ENCODE results near the gene GALNT13.

Gene GALNT13

GRCh38 chr2:154046493-154046892, 174.8 kb downstream of the GALNT13 start:
- H3K27ac ChIP-seq: no peak overlapping the region
- TF ChIP-seq CTCF (IDR thresholded peaks at IDR 0.05) (no peak), ZFX (IDR thresholded peaks at IDR 0.05; ENCODE audit: borderline replicate concordance) (no peak)

GRCh38 chr2:154048905-154049304, 177.2 kb downstream of the GALNT13 start:
- H3K27ac ChIP-seq: no peak overlapping the region
- TF ChIP-seq ZFX (IDR thresholded peaks at IDR 0.05; ENCODE audit: borderline replicate concordance): no peak
- TF ChIP-seq CTCF (IDR thresholded peaks at IDR 0.05): no peak

GRCh38 chr2:154049561-154049960, 177.8 kb downstream of the GALNT13 start:
- no peak overlapping the region for H3K27ac ChIP-seq
- TF ChIP-seq ZFX (IDR thresholded peaks at IDR 0.05; ENCODE audit: borderline replicate concordance) (no peak), CTCF (IDR thresholded peaks at IDR 0.05) (no peak)

- H3K27ac ChIP-seq: no peak overlapping the region
- no peak for TF ChIP-seq ZFX (IDR thresholded peaks at IDR 0.05; ENCODE audit: borderline replicate concordance)
- no peak for TF ChIP-seq CTCF (IDR thresholded peaks at IDR 0.05)
Observed at GRCh38 chr2:154067124-154067523, 195.4 kb downstream of the GALNT13 start.

- no peak overlapping the region for H3K27ac ChIP-seq
- no peak for TF ChIP-seq ZFX (IDR thresholded peaks at IDR 0.05; ENCODE audit: borderline replicate concordance)
- TF ChIP-seq CTCF (IDR thresholded peaks at IDR 0.05): no peak
Observed at GRCh38 chr2:154078926-154079325, 207.2 kb downstream of the GALNT13 start.

- no peak for TF ChIP-seq CTCF (IDR thresholded peaks at IDR 0.05)
- TF ChIP-seq ZFX (IDR thresholded peaks at IDR 0.05; ENCODE audit: borderline replicate concordance): no peak
- no peak overlapping the region for H3K27ac ChIP-seq
Observed at GRCh38 chr2:154092571-154092970, 220.8 kb downstream of the GALNT13 start.

- TF ChIP-seq CTCF (IDR thresholded peaks at IDR 0.05) (no peak), ZFX (IDR thresholded peaks at IDR 0.05; ENCODE audit: borderline replicate concordance) (no peak)
- H3K27ac ChIP-seq: no peak overlapping the region
Observed at GRCh38 chr2:154093856-154094255, 222.1 kb downstream of the GALNT13 start.
